IPS-NIHi11 (cell line): ENCODE measurements around the gene JAK2.

ENCODE experiments used
- DNase-seq: peaks from one replicate; pipeline ENCODE4 v3.0.0; 2012; ENCODE audit warnings: mixed read lengths, low spot score

The JAK2 gene

DNA sequence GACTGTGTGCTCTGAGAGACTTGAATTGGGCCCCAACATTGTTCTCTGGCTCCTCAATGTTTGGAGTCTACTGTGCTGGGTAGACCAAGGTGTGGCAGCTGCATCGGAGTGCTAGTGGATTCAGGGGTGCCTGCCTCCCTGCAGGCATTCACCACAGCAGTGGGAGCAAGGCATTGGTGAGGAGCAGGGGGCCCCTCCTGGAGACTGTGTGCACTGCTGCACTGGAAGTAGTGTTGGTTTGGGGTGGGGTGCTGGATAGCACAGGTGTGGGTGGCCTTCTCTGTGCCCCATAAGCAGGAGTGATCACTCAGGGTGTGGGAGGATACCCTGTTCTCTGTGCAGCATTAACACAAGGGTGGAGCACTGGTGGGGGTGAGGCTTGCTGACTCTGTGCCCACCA is 161.2 kb downstream of the JAK2 start:
- no peak for DNase-seq
